ENCODE measurements around the gene UBA7.
A peak's percentile ranks its signal among the peaks of the same experiment; 100 is the strongest.

Gene UBA7

DNA sequence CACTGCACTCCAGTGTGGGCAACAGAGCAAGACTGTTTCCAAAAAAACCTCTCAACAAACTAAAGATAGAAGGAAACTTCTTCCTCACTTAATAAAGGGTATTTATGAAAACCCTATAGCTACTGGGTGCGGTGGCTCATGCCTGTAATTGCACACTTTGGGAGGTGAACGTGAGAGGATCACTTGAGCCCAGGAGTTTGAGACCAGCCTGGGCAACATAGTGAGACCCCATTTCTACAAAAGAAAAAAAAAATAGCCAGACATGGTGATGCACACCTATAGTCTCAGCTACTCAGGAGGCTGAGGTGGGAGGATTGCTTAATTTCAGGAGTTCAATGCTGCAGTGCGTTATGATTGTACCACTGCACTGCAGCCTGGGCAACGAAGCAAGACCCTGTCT, 49.8 kb downstream of the UBA7 start:
- Histone ChIP-seq H3K27ac (no peak overlapping the region), H3K27me3 (no peaks in the 10 kb centered on the region), H3K9me3 (no peaks in the 10 kb centered on the region), H3K4me1 (ENCODE audit: control insufficient read depth in 1 of 2, insufficient read depth in 1 of 2, low read depth in 1 of 2, low read length in 1 of 2) (peaks cover 4 to 7% of the 10 kb centered on the region in 2 experiments), H3K4me3 (ENCODE audit: low read depth in 1 of 2, low read length in 1 of 2) (no peak overlapping the region), H3K36me3 (peaks cover 15% of the 10 kb centered on the region)
- TF ChIP-seq, protein P1, sequence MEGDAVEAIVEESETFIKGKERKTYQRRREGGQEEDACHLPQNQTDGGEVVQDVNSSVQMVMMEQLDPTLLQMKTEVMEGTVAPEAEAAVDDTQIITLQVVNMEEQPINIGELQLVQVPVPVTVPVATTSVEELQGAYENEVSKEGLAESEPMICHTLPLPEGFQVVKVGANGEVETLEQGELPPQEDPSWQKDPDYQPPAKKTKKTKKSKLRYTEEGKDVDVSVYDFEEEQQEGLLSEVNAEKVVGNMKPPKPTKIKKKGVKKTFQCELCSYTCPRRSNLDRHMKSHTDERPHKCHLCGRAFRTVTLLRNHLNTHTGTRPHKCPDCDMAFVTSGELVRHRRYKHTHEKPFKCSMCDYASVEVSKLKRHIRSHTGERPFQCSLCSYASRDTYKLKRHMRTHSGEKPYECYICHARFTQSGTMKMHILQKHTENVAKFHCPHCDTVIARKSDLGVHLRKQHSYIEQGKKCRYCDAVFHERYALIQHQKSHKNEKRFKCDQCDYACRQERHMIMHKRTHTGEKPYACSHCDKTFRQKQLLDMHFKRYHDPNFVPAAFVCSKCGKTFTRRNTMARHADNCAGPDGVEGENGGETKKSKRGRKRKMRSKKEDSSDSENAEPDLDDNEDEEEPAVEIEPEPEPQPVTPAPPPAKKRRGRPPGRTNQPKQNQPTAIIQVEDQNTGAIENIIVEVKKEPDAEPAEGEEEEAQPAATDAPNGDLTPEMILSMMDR (IDR thresholded peaks at IDR 0.05): no peak

DNA sequence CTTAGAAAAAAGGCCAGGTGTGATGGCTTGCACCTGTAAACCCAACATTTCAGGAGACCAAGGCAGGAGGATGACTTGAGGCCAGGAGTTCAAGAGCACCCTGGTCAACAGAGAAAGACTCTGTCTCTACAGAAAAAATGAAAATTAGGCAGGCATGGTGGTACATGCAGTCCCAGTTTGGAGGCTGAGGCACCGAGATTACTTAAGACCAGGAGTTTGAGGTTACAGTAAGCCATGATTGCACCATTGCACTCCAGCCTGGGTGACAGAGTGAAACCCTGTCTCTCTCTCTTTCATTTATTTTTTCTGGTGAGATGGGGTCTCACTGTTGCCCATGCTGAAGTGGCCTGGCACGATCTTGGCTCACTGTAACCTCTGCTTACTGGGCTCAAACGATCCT, 52.1 kb downstream of the UBA7 start:
- H3K27me3 ChIP-seq: no peaks in the 10 kb centered on the region
- H3K27ac ChIP-seq: peak overlapping the region; percentile 7
- H3K4me3 ChIP-seq (ENCODE audit: low read depth in 1 of 2, low read length in 1 of 2): no peak overlapping the region
- H3K9me3 ChIP-seq: no peaks in the 10 kb centered on the region
- H3K4me1 ChIP-seq (ENCODE audit: control insufficient read depth in 1 of 2, insufficient read depth in 1 of 2, low read depth in 1 of 2, low read length in 1 of 2): peaks cover 4 to 11% of the 10 kb centered on the region in 2 experiments
- peaks cover 10% of the 10 kb centered on the region for H3K36me3 ChIP-seq
- TF ChIP-seq, protein P1 (IDR thresholded peaks at IDR 0.05): no peak

DNA sequence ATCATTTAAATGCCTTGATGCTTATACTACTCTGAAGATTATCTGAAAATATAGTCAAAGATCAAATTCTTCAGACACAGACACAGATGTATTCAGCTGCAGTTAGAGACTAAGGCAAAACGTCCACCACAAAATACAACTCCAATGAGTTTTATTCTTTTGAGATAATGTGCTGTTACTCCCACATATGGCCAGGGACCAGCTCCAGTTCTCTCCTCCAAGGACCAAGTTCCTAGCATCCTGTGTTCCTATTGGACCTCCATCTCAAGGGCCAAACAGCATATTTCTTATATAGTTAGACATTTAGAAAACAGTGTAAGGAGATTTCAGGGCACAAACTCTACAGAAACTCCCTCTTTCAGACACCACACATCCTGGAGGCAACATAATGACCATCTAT, 54.5 kb downstream of the UBA7 start:
- Histone ChIP-seq H3K4me1 (ENCODE audit: control insufficient read depth in 1 of 2, insufficient read depth in 1 of 2, low read depth in 1 of 2, low read length in 1 of 2) (peaks cover 4 to 11% of the 10 kb centered on the region in 2 experiments), H3K36me3 (no peaks in the 10 kb centered on the region), H3K9me3 (no peaks in the 10 kb centered on the region), H3K4me3 (ENCODE audit: low read depth in 1 of 2, low read length in 1 of 2) (no peak overlapping the region), H3K27me3 (no peaks in the 10 kb centered on the region), H3K27ac (no peak overlapping the region)
- TF ChIP-seq, protein P1 (IDR thresholded peaks at IDR 0.05): no peak

DNA sequence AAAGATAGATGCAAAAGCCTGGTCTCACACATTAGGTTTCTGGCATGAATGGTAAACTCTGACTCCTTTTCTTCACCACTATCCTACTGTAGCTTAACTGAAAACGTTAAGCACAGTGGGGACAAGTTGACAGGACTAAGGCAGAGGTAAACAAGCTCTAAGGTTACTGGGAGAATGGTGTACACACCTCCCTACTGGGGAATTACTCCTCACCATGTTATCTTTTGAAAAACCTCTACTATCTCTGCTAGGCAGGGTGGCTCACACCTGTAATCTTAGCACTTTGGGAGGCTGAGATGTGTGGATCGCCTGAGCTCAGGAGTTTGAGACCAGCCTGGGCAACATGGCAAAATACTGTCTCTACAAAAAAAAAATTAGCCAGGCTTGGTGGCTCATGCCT, 56.6 kb downstream of the UBA7 start:
- Histone ChIP-seq H3K27ac (peak overlapping the region; percentile 31), H3K4me1 (ENCODE audit: control insufficient read depth in 1 of 2, insufficient read depth in 1 of 2, low read depth in 1 of 2, low read length in 1 of 2) (peaks cover 4 to 11% of the 10 kb centered on the region in 2 experiments), H3K9me3 (no peaks in the 10 kb centered on the region), H3K36me3 (no peaks in the 10 kb centered on the region), H3K27me3 (no peaks in the 10 kb centered on the region), H3K4me3 (ENCODE audit: low read depth in 1 of 2, low read length in 1 of 2) (no peak overlapping the region)
- TF ChIP-seq, protein P1 (IDR thresholded peaks at IDR 0.05): no peak

DNA sequence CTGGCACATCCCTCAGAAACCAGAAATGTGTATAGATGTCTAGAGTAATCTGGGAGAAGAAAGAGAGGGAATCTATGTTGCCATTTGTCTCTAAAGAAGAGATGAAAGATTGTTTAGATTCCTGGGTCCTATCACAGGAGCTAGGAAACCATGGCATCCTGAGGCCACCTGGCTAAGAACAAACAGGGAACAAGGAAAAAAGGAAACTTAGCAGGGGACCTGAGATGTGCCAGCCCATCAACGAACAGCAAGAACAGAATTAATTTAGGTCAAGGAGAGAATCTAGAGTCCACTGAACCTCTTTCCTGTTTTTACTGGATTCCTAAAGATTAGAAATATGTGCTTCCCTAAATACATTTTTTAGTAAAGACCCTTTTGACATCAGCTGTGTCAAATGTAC, 57.7 kb downstream of the UBA7 start:
- Histone ChIP-seq H3K36me3 (peaks cover 2% of the 10 kb centered on the region), H3K9me3 (no peaks in the 10 kb centered on the region), H3K27ac (no peak overlapping the region), H3K4me1 (ENCODE audit: control insufficient read depth in 1 of 2, insufficient read depth in 1 of 2, low read depth in 1 of 2, low read length in 1 of 2) (peaks cover 0 to 3% of the 10 kb centered on the region in 2 experiments), H3K4me3 (ENCODE audit: low read depth in 1 of 2, low read length in 1 of 2) (no peak overlapping the region), H3K27me3 (no peaks in the 10 kb centered on the region)
- TF ChIP-seq, protein P1 (IDR thresholded peaks at IDR 0.05): no peak
